Liver (tissue), 3 donors: Measurements from ENCODE around the gene PSME3IP1.

Source experiments
- EGR1 ChIP-seq, 2 donors: IDR thresholded peaks; 2 replicates each; pipeline ENCODE4 v1.6.1; 2016 to 2018; ENCODE audit warnings: antibody characterized with exemption in 2 of 2, low read depth in 2 of 2
- FOXA1 ChIP-seq: IDR thresholded peaks from 2 replicates; pipeline ENCODE4 v1.6.1; 2016; ENCODE audit warnings: antibody characterized with exemption
- HNF4G ChIP-seq: IDR thresholded peaks from 2 replicates; pipeline ENCODE4 v1.6.1; 2016; ENCODE audit warnings: antibody characterized with exemption
- JUND ChIP-seq, 2 donors: IDR thresholded peaks; 2 replicates each; pipeline ENCODE4 v1.6.1; 2016; ENCODE audit warnings: antibody characterized with exemption in 2 of 2
- NR2F2 ChIP-seq: IDR thresholded peaks from 2 replicates; pipeline ENCODE4 v1.6.1; 2016; ENCODE audit warnings: antibody characterized with exemption
- RAD21 ChIP-seq, 2 donors: IDR thresholded peaks; 2 replicates each; pipeline ENCODE4 v1.6.1; 2016; ENCODE audit warnings: antibody characterized with exemption in 2 of 2, mild to moderate bottlenecking in 2 of 2
- TAF1 ChIP-seq: conservative IDR thresholded peaks from 2 replicates; pipeline ENCODE4 v1.6.1; 2016; ENCODE audit warnings: antibody characterized with exemption, mild to moderate bottlenecking
- YY1 ChIP-seq: IDR thresholded peaks from 2 replicates; pipeline ENCODE4 v1.6.1; 2016; ENCODE audit warnings: antibody characterized with exemption, mild to moderate bottlenecking
- TF ChIP-seq, protein P1 (sequence below): fragments of 150-350 bp; IDR thresholded peaks from 2 replicates; pipeline ENCODE4 v1.5.1; 2017; ENCODE audit warnings: improper control_type of control experiment, low read depth, low read length; ENCODE audit not compliant: missing input control
- TF ChIP-seq, protein P2 (sequence below): IDR thresholded peaks from 2 replicates; pipeline ENCODE4 v1.6.1; 2016; ENCODE audit warnings: antibody characterized with exemption, mild to moderate bottlenecking
- TF ChIP-seq, protein P3 (sequence below): IDR thresholded peaks from 2 replicates; pipeline ENCODE4 v1.6.1; 2016; ENCODE audit warnings: antibody characterized with exemption
- TF ChIP-seq, protein P4 (sequence below): IDR thresholded peaks from 2 replicates; pipeline ENCODE4 v1.6.1; 2016; ENCODE audit warnings: antibody characterized with exemption
- TF ChIP-seq, protein P5 (sequence below): IDR thresholded peaks from 2 replicates; pipeline ENCODE4 v1.6.1; 2016; ENCODE audit warnings: antibody characterized with exemption
- donor health status: healthy.
- donor health status: healthy.

DNA sequence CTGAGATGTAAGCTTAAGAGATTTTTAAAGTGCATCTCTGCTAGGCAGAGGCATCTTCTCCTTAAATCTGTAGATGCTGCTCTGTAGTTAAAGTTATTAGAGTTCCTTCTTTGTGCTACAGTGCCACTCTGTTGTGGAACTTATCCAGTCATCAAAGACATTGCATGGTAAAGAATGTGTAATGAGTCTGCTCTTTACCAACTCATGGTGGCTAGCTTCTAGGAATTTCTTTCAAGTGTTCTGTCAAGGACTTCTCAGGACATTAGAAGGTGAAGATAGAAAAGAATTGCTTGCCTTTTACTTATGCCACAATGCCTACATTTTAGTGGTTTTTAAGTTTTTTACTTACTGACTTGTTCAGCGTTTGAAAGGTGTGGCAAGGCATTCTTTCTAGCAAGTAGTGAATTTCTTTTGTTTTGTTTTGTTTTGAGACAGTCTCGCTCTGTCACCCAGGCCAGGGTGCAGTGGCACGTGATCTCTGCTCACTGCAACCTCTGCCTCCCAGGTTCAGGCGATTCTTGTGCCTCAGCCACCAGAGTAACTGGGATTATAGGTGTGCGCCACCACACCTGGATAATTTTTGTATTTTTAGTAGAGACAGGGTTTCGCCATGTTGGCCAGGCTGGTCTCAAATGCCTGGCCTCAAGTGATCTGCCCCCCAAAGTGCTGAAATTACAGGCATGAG is 39.0 kb upstream of the PSME3IP1 start:
- TF ChIP-seq, protein P1, sequence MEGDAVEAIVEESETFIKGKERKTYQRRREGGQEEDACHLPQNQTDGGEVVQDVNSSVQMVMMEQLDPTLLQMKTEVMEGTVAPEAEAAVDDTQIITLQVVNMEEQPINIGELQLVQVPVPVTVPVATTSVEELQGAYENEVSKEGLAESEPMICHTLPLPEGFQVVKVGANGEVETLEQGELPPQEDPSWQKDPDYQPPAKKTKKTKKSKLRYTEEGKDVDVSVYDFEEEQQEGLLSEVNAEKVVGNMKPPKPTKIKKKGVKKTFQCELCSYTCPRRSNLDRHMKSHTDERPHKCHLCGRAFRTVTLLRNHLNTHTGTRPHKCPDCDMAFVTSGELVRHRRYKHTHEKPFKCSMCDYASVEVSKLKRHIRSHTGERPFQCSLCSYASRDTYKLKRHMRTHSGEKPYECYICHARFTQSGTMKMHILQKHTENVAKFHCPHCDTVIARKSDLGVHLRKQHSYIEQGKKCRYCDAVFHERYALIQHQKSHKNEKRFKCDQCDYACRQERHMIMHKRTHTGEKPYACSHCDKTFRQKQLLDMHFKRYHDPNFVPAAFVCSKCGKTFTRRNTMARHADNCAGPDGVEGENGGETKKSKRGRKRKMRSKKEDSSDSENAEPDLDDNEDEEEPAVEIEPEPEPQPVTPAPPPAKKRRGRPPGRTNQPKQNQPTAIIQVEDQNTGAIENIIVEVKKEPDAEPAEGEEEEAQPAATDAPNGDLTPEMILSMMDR: no peak
- TF ChIP-seq NR2F2 (no peak), TAF1 (no peak), YY1 (no peak), RAD21 (IDR thresholded peaks at IDR 0.05) (no peak), JUND (IDR thresholded peaks at IDR 0.05) (no peak), HNF4G (no peak), EGR1 (IDR thresholded peaks at IDR 0.05; ENCODE audit: low read depth in 2 of 2) (no peak), FOXA1 (no peak)
- TF ChIP-seq, protein P2, sequence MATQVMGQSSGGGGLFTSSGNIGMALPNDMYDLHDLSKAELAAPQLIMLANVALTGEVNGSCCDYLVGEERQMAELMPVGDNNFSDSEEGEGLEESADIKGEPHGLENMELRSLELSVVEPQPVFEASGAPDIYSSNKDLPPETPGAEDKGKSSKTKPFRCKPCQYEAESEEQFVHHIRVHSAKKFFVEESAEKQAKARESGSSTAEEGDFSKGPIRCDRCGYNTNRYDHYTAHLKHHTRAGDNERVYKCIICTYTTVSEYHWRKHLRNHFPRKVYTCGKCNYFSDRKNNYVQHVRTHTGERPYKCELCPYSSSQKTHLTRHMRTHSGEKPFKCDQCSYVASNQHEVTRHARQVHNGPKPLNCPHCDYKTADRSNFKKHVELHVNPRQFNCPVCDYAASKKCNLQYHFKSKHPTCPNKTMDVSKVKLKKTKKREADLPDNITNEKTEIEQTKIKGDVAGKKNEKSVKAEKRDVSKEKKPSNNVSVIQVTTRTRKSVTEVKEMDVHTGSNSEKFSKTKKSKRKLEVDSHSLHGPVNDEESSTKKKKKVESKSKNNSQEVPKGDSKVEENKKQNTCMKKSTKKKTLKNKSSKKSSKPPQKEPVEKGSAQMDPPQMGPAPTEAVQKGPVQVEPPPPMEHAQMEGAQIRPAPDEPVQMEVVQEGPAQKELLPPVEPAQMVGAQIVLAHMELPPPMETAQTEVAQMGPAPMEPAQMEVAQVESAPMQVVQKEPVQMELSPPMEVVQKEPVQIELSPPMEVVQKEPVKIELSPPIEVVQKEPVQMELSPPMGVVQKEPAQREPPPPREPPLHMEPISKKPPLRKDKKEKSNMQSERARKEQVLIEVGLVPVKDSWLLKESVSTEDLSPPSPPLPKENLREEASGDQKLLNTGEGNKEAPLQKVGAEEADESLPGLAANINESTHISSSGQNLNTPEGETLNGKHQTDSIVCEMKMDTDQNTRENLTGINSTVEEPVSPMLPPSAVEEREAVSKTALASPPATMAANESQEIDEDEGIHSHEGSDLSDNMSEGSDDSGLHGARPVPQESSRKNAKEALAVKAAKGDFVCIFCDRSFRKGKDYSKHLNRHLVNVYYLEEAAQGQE: no peak
- TF ChIP-seq, protein P3, sequence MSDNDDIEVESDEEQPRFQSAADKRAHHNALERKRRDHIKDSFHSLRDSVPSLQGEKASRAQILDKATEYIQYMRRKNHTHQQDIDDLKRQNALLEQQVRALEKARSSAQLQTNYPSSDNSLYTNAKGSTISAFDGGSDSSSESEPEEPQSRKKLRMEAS: no peak
- TF ChIP-seq, protein P4, sequence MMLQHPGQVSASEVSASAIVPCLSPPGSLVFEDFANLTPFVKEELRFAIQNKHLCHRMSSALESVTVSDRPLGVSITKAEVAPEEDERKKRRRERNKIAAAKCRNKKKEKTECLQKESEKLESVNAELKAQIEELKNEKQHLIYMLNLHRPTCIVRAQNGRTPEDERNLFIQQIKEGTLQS: no peak
- TF ChIP-seq, protein P5, sequence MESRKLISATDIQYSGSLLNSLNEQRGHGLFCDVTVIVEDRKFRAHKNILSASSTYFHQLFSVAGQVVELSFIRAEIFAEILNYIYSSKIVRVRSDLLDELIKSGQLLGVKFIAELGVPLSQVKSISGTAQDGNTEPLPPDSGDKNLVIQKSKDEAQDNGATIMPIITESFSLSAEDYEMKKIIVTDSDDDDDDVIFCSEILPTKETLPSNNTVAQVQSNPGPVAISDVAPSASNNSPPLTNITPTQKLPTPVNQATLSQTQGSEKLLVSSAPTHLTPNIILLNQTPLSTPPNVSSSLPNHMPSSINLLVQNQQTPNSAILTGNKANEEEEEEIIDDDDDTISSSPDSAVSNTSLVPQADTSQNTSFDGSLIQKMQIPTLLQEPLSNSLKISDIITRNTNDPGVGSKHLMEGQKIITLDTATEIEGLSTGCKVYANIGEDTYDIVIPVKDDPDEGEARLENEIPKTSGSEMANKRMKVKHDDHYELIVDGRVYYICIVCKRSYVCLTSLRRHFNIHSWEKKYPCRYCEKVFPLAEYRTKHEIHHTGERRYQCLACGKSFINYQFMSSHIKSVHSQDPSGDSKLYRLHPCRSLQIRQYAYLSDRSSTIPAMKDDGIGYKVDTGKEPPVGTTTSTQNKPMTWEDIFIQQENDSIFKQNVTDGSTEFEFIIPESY: no peak
